HT-29 (cell line): ENCODE results near the gene OR11H1. TPM values are rescaled to one million over a fixed set of nuclear protein-coding genes. Genes with fewer than 3 reads are reported as not detected.
"Not testable (repeated sequence)": the region's sequence is repeated elsewhere in the genome, so short reads cannot be mapped to it uniquely, and the experiment has no call there.

ENCODE experiments used
- DNase-seq: peaks from one replicate; pipeline ENCODE4 v3.0.0-alpha.2; 2015; ENCODE audit warnings: low spot score
- total RNA-seq: library from RNA; depleted of rRNA; stranded (reverse); fragments of >200 nt; shearing (Covaris generic); gene quantifications from 2 replicates; pipeline ENCODE4 v1.2.3, GENCODE V29; 2014; rRNA removed

The OR11H1 gene
- total RNA-seq: not detected in 2 replicates

GRCh38 chr22:15527892-15528291, at the start of gene OR11H1:
TSS of gene OR11H1 (plus strand) at chr22:15528192. CDS start at chr22:15528192, 0 bp downstream.
- not testable (repeated sequence) for DNase-seq

- DNase-seq: not testable (repeated sequence)
These were observed 18.0 kb upstream of the OR11H1 start for GRCh38 chr22:15509967-15510366.

- DNase-seq: not testable (repeated sequence)
These were observed 12.1 kb upstream of the OR11H1 start for GRCh38 chr22:15515896-15516295.

GRCh38 chr22:15553767-15554166, 25.8 kb downstream of the OR11H1 start:
- DNase-seq: not testable (repeated sequence)

GRCh38 chr22:15563461-15563860, 35.5 kb downstream of the OR11H1 start:
- not testable (repeated sequence) for DNase-seq

GRCh38 chr22:15565063-15565462, 37.1 kb downstream of the OR11H1 start:
- not testable (repeated sequence) for DNase-seq

Other genes starting within 250 kb of the OR11H1 start
- gene POTEH, start 161.8 kb downstream of the OR11H1 start, total RNA-seq: not detected in 2 replicates